Prostate gland (tissue), 2 donors: ENCODE results near the gene RNF10. TPM values are rescaled to one million over a fixed set of nuclear protein-coding genes. Genes with fewer than 3 reads are reported as not detected.
A peak's percentile ranks its signal among the peaks of the same experiment; 100 is the strongest.
"Not testable (repeated sequence)": the region's sequence is repeated elsewhere in the genome, so short reads cannot be mapped to it uniquely, and the experiment has no call there.

Source experiments
- DNase-seq: peaks from one replicate; pipeline ENCODE4 v3.0.0-alpha.2; 2019; ENCODE audit warnings: low spot score
- H3K27ac ChIP-seq, 2 donors: fragments of 200-600 bp; sonication (generic); 2 replicates each; pipeline ENCODE4 v1.5.1; 2017 to 2019
- H3K27me3 ChIP-seq: fragments of 200-600 bp; sonication (generic); replicated peaks from 2 replicates; pipeline ENCODE4 v1.5.1; 2019; ENCODE audit not compliant: insufficient read depth
- H3K36me3 ChIP-seq, 2 donors: fragments of 200-600 bp; sonication (generic); 1 replicate in 1 of 2; 2 replicates in 1 of 2; pipeline versions ENCODE4 v1.5.1 to v1.8.1; 2017 to 2019
- H3K4me1 ChIP-seq: fragments of 200-600 bp; sonication (generic); replicated peaks from 2 replicates; pipeline ENCODE4 v1.5.1; 2019
- H3K4me3 ChIP-seq, 2 donors: fragments of 200-600 bp; sonication (generic); 2 replicates each; pipeline ENCODE4 v1.5.1; 2017 to 2019
- H3K9me3 ChIP-seq: fragments of 200-600 bp; sonication (generic); 2 replicates; pipeline ENCODE4 v1.5.1; 2017
- CTCF ChIP-seq, 4 experiments: fragments of 200-600 bp in 2 of 4; fragments of 450-650 bp in 2 of 4; sonication (generic) in 2 of 4; IDR thresholded peaks; 1 replicate in 3 of 4; 2 replicates in 1 of 4; pipeline ENCODE4 v1.5.1; 2016 to 2019; ENCODE audit warnings: antibody characterized with exemption in 4 of 4, mild to moderate bottlenecking in 2 of 4, moderate library complexity in 2 of 4
- POLR2A ChIP-seq: fragments of 450-650 bp; IDR thresholded peaks from one replicate; pipeline ENCODE4 v1.6.1; 2016; ENCODE audit warnings: antibody characterized with exemption, mild to moderate bottlenecking
- POLR2AphosphoS5 ChIP-seq: sonication (generic); formaldehyde crosslinking; IDR thresholded peaks from one replicate; pipeline ENCODE4 v1.6.1; 2017; ENCODE audit warnings: antibody characterized with exemption
- WGBS: methylation state at CpG from one replicate; pipeline ENCODE4 v1.1.5; 2018; 5-methylcytosine and 5-hydroxymethylcytosine counted together
- intact Hi-C: fragments of 100-400 bp; cut with DNase I; formaldehyde crosslinking; loops from one replicate; pipeline ENCODE4 v1.14.2; 2022
- total RNA-seq, 2 donors: library from RNA; depleted of rRNA; stranded (reverse); fragments of >200 nt; gene quantifications; one replicate each; pipeline ENCODE4 v1.1.0, GENCODE V29; 2016

The RNF10 gene
- 100 to 1,000 TPM in 1 of 2 donors, 10 to 100 TPM in 1; 95.3 to 251 TPM for total RNA-seq

- H3K9me3 ChIP-seq, result no peaks in the 10 kb centered on the region
- peak within 1 kb of the TSS; percentile 93 to 96 for H3K27ac ChIP-seq
- TF ChIP-seq POLR2AphosphoS5 (peak; percentile 99), CTCF (IDR thresholded peaks at IDR 0.05) (peak in 1 of 4 experiments; percentile 11), POLR2A (peak; percentile 97)
- H3K36me3 ChIP-seq, result no peaks in the 10 kb centered on the region
- H3K4me1 ChIP-seq, result peaks cover 11% of the 10 kb centered on the region
- no peaks in the 10 kb centered on the region for H3K27me3 ChIP-seq
- DNase-seq, result peak; percentile 83
- H3K4me3 ChIP-seq, result peak within 1 kb of the TSS; percentile 84 to 100
- intact Hi-C loops, result no loop called here
- 0% methylated on average over 31 of the region's 43 CpGs for WGBS
Observed at GRCh38 chr12:120534203-120534702, at the start of gene RNF10. Gene RNF10, plus strand, starts transcription at chr12:120534356. Its CDS starts 456 bp downstream, at chr12:120534812.

- TF ChIP-seq CTCF (IDR thresholded peaks at IDR 0.05) (no peak), POLR2AphosphoS5 (no peak), POLR2A (no peak)
- no peak for DNase-seq
- intact Hi-C loops, result no loop called here
- Histone ChIP-seq H3K9me3 (no peaks in the 10 kb centered on the region), H3K4me3 (no peak overlapping the region), H3K4me1 (no peaks in the 10 kb centered on the region), H3K27me3 (no peaks in the 10 kb centered on the region), H3K36me3 (no peaks in the 10 kb centered on the region), H3K27ac (no peak overlapping the region)
- 77% methylated on average over 7 of the region's 7 CpGs for WGBS
Observed at GRCh38 chr12:120485961-120486881, 47.9 kb upstream of the RNF10 start.

GRCh38 chr12:120487552-120487951 is 46.6 kb upstream of the RNF10 start:
- H3K27ac ChIP-seq, H3K9me3 ChIP-seq, DNase-seq, H3K4me1 ChIP-seq, H3K36me3 ChIP-seq, H3K27me3 ChIP-seq, intact Hi-C loops, H3K4me3 ChIP-seq: not testable (repeated sequence)
- 83% methylated on average over 7 of the region's 7 CpGs for WGBS

- Histone ChIP-seq H3K27ac (no peak overlapping the region), H3K4me3 (no peak overlapping the region), H3K4me1 (no peaks in the 10 kb centered on the region), H3K9me3 (no peaks in the 10 kb centered on the region), H3K36me3 (no peaks in the 10 kb centered on the region), H3K27me3 (no peaks in the 10 kb centered on the region)
- no peak for TF ChIP-seq POLR2AphosphoS5
- TF ChIP-seq POLR2A, result no peak
- TF ChIP-seq CTCF (IDR thresholded peaks at IDR 0.05), result no peak
- DNase-seq, result no peak
- 61% methylated on average over 5 of the region's 5 CpGs for WGBS
- intact Hi-C loops, result no loop called here
Observed at GRCh38 chr12:120488057-120488640, 46.0 kb upstream of the RNF10 start.

GRCh38 chr12:120489018-120489417 is 45.1 kb upstream of the RNF10 start:
- Histone ChIP-seq H3K36me3 (no peaks in the 10 kb centered on the region), H3K4me3 (no peak overlapping the region), H3K4me1 (no peaks in the 10 kb centered on the region), H3K27ac (no peak overlapping the region), H3K9me3 (no peaks in the 10 kb centered on the region), H3K27me3 (no peaks in the 10 kb centered on the region)
- no peak for DNase-seq
- intact Hi-C loops, result no loop called here
- WGBS, result 68% methylated on average over 4 of the region's 4 CpGs
- TF ChIP-seq POLR2A (no peak), CTCF (IDR thresholded peaks at IDR 0.05) (no peak), POLR2AphosphoS5 (no peak)
